Stimulated activated CD4-positive, alpha-beta T cell treated with anti-CD3 and anti-CD28 coated beads, Interleukin-1b, Interleukin-23, amount 100 ng/mL, for 4 hours (primary cell): ENCODE measurements around the gene MORN1.
A peak's percentile ranks its signal among the peaks of the same experiment; 100 is the strongest.
"Not testable (repeated sequence)": the region's sequence is repeated elsewhere in the genome, so short reads cannot be mapped to it uniquely, and the experiment has no call there.

Experiments used
- DNase-seq, 2 donors: peaks; one replicate each; pipeline ENCODE4 v3.0.0-alpha.2; 2020; ENCODE audit warnings: low read depth in 2 of 2

The MORN1 gene

DNA sequence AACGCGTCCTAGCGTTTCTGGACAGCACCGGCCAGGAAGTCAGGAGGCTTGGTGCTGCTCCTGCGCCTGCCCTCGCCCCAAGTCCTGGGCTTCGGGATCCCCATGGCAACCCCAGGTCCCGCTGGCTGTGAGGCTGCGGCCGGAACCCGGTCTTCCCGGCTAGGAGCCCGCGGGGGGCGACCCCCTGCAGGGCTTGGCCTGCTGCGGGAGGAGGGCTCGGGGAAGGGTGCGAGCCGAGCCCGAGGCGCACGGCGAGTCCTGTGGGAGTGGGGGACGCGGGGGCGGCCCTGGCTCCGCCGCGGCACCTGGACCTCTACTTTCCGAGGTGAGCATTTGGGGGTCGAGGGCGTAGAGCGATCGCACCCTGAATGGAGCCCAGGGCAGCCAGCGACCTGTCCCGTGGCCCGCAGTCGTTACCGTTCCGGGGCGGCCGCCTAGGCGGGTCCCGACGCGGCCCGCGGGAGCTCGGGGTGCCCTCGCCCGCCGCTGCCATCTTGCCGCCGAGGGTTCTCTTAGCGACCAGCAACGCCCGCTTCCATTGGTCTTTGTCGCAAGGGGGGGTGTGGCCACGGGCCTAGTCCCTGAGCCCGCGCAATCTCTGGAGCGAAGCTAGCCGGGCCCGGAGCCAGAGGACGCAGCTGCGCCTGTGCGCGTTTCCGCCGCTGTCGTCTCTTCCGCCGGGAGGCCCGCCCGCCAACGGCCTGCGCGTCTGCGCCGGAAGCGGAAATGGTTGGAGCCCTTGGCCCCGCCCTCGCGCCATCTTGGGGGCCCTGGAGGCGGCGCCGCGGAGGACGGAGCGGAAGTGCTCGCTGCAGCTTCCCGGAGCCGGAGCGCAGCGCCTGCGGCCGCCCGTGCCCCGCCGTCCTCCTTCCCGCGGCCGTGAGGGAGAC, at the start of gene MORN1, which contains the start of gene RER1:
TSS of gene MORN1 (minus strand) at position 514 of the 890 bp plus-strand sequence. CDS start at position 493, 21 bp downstream.
TSS of gene RER1 (plus strand) at position 801 of the 890 bp plus-strand sequence. CDS start 3,950 bp downstream, outside the sequence.
- peak; percentile 96 to 97 for DNase-seq

DNA sequence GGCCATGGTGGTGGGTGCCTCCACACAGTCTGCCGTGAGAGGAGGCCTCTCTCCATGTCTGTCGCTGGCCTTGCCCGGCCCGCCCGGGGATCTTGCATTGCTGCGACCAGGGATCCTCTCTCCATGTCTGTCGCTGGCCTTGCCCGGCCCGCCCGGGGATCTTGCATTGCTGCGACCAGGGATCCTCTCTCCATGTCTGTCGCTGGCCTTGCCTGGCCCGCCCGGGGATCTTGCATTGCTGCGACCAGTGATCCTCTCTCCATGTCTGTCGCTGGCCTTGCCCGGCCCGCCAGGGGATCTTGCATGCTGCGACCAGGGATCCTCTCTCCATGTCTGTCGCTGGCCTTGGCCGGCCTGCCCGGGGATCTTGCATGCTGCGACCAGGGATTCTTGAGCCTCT, 49.0 kb upstream of the MORN1 start:
- not testable (repeated sequence) for DNase-seq

- no peak for DNase-seq
Measured at GRCh38 chr1:2439369-2439768, 48.0 kb upstream of the MORN1 start.

GRCh38 chr1:2438641-2439040, 47.3 kb upstream of the MORN1 start:
- no peak for DNase-seq

DNA sequence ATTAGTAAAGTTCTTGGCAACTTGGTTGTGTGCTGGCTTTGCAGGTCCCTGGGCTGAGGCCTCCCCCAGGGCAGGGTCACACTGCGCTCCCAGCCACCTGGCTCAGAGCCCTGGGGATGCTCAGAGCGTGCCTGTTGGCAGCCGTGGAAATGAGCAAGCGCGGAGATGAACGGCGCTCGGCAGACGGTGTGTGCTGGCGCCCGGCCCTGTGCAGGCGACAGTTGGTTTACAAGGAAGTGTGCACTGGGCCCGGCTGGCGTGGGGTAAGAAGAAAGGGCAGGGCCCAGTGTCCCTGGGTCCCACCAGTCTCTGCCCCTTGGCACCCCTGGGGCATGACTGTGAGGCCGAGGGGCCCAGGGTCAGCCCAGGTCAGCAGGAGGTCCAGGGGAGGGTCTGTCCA, 46.7 kb upstream of the MORN1 start:
- no peak for DNase-seq

GRCh38 chr1:2437617-2438016, 46.3 kb upstream of the MORN1 start:
- no peak for DNase-seq

- DNase-seq = no peak
Measured at GRCh38 chr1:2436876-2437275, 45.5 kb upstream of the MORN1 start.

- DNase-seq = no peak
Measured at GRCh38 chr1:2435746-2436355, 44.5 kb upstream of the MORN1 start.

- no peak for DNase-seq
Measured at GRCh38 chr1:2435091-2435490, 43.7 kb upstream of the MORN1 start.

DNA sequence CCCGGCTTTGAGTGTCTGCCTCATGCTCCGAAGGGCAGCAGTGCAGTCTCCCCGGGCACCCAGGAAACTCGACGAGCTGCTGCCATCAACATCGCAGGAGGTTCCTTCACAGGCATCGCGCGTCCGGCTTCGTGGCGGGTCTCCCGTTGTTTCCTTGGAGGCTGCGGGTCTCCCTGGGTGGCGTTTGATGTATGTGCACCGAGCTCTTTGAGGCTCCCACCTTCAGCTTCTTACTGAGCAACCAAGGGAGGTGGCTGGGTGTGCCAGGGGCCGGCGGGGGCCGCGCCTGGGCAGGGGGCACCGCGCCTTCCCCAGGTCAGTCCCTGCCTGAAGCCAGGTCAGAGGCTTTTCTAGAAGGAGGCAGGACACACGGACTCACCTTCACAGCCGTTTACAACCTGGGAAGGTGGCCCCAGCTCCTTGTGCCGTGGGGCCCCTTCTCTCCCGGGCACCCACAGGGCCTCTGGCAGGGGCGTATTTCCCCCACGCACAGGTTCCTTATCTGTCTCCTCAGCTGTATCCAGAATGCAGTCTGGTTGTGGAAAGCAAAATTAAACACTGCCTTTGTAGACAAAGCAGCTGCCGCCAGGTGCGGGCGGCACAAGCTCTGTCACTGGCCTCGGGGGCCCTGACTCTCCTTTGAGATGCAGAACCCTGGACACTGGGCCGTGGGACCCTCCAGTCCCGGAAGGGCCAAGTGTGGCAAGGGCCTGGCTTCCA, 42.7 kb upstream of the MORN1 start:
- DNase-seq = no peak

DNA sequence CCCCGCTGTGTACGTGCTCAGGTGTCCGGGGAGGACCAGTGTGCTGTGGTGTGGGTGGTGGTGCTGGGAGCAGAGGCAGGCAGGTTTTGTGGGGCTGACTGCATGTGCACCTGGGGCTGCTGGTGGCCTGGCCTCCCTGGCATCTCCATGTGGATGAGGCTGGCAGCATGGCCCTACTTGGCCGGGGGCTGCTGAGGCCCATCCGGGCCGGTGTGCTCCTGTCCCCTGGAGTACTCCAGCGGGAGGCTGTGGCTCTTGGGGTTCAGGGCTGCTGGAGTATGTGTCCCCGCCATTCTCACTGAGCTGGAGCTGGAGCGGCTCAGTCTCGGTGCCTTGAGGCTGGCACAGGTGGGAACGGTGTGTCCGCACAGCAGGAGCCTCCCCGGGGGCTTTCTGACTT, 41.8 kb upstream of the MORN1 start:
- no peak for DNase-seq

DNA sequence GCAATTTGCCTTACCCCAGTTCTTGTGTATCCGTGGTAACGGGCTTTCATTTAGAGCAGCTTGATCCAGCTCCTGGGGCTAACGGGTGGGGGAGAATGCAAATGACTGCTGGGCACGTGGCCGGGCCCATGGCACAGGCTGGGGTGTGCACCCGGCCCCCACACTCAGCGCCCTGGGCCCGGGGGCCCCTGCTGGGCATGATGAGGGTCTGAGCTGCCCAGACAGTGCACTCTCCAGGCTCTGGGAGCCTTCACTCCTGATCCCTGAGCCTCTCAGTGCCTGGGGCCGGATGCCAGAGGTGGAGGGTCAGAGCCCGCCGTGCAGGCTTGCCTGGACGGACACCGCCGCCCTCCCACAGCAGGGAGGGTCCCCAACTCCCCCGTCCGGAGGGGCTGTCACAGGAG, 41.1 kb upstream of the MORN1 start:
- DNase-seq = no peak

- DNase-seq = no peak
Measured at GRCh38 chr1:2431518-2431917, 40.2 kb upstream of the MORN1 start.

DNA sequence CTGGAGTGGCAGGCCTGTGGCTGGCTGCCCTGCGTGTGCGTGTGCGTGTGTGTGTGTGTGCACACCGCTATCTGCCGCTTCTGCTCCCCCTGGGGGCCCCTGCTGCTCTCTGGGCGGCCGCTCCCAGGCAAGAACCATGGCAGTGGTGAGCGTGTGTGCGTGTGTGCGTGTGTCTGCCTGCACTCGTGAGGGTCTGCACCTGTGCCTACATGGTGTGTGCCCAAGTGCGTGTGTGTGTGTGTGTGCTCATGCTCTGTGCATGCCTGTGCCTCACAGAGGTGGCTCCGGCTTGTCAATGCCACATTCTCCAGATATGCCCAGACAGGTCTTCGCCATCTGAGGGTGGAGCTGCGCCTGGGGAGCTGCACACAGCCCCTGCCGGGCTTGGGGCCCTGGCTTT, 39.7 kb upstream of the MORN1 start:
- no peak for DNase-seq

- DNase-seq = no peak
Measured at GRCh38 chr1:2430592-2430973, 39.2 kb upstream of the MORN1 start.

DNA sequence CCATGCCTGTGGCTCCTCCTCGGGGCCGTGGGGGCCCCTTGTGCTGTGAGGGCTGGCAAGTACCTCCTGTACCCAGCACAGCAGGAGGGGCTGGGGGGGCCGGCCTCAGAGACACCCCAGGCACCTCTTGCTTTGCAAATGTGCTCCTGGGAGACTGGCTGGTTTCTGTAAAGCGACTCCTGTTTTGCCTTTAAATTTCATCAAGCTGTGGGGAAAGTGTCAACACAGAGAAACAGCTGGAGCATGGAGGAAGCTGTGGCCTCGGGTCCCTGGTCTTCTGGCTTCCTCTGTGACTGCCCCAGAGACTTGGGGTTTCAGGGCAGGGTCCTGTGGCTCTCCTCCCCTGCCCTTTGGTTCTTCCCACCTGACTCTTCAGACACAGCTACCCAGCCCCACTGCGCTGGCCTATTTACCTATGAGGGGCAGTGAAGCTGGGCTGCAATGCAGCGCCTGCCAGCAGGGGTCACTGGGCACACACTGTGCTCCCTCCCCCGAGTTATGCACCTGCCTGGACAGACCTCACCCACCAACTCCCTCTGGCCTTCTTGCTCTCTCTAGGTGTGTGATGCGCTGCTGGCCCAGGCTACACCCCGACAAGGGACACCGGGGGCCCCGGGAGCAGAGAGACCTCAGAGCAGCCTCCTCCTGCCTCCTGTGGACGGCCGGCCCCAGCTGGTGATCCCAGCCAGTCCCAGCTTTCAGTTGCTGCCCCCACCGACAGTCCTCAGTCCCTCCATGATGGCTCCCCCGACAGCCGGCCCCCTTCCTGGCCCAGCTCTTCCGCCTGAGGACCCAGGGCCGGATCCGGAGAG, 38.6 kb upstream of the MORN1 start:
- DNase-seq = no peak

DNA sequence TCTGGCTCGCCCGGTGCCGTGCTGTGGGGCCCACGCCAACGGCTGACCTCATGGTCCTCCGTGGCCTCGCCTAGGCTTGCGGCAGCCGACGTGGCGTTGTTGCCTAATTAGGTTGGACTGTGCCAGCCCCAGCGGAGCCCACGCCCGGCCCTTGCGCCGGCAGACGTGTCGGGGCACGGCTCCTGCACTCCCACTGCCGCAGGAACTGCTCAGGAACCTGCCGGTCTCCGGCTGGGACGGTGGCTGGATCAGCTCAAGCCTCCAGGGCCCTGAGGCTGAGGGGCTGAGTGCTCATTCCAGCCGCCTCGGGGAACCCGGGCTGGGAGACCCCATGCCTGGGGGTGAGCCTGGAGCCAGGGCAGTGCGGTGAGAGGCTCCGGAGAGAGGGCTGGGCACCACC, 37.1 kb upstream of the MORN1 start:
- no peak for DNase-seq

DNA sequence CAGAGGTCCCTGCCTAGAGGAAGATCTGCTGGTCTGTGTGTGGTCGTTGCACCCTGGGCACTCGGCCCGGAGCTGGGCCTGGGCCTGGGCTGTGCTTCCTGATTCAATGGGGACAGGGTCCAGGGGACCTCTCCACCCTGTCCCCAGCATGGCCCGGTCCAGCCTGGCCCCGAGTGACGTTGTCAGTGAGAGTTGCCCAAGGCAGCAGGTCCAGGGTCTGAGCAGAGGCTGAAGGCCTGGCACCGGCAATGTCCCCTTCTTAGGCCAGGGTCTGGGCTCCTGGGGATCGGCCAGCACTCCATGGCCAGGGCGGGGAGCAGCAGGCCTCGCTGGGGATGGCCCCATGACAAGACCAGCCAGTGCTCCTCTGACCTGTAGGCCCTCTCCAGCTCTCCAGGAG, 36.6 kb upstream of the MORN1 start:
- DNase-seq = no peak

- no peak for DNase-seq
Measured at GRCh38 chr1:2427051-2427450, 35.7 kb upstream of the MORN1 start.

DNA sequence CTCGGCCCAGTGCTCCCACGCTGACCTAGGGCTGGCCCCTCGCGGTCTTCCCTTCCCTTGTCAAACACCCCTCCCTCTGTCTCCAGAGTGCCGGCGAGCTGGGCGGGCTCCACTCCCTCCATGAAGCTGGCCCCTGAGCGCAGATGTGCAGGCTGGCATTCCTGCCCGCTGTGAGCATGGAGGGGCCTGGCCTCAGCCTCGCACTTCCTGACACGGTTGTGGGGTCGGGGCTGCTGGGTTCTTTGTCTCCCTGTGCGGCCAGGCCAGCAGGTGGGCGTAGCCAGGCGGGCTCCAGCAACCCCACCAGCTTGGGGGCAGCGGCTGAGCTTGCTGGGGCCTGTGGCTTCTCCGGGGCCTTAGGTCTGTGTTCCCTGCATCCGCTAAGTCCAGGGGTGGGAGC, 35.2 kb upstream of the MORN1 start:
- DNase-seq = no peak

- DNase-seq = no peak
Measured at GRCh38 chr1:2425892-2426291, 34.5 kb upstream of the MORN1 start.

DNA sequence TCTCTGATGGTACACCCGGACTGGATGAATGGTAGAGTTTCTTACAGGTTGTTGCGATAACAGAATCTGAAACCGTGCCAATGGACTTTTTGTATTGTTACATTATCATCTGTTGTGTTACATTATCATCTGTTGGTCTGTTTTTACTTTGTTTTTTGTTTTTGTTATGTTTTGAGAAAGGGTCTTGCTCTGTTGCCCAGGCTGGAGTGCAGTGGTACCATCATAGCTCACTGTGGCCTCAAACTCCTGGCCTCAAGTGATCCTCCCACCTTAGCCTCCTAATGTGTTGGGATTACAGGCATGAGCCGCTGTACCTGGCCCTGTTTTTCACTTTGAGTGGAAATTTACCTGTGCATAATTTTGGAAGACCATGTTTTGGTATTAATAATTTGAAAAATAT, 31.2 kb upstream of the MORN1 start:
- no peak for DNase-seq
